CD4-positive, alpha-beta T cell treated with Interferon alpha-2 for 1 hour (primary cell): ENCODE measurements around the gene NMRK1.

Experiments
- DNase-seq, 2 donors: peaks; one replicate each; pipeline ENCODE4 v3.0.0-alpha.2; 2020 to 2022

The NMRK1 gene

GRCh38 chr9:75087824-75088645 is at the start of gene NMRK1, which contains the start of gene OSTF1:
Gene NMRK1, minus strand, starts transcription at chr9:75088155. Its CDS starts 5,040 bp downstream, at chr9:75083115.
Gene OSTF1, plus strand, starts transcription at chr9:75088514. Its CDS starts 179 bp downstream, at chr9:75088693.
- DNase-seq, result peak; percentile 93 to 95

- DNase-seq, result no peak
Measured at GRCh38 chr9:75134495-75134894, 46.5 kb upstream of the NMRK1 start.

GRCh38 chr9:75133396-75133795 is 45.4 kb upstream of the NMRK1 start:
- no peak for DNase-seq

GRCh38 chr9:75132244-75132643 is 44.3 kb upstream of the NMRK1 start:
- DNase-seq, result no peak

- DNase-seq, result no peak
Measured at GRCh38 chr9:75131700-75132099, 43.7 kb upstream of the NMRK1 start.

GRCh38 chr9:75130621-75131230 is 42.8 kb upstream of the NMRK1 start:
- no peak for DNase-seq

- DNase-seq, result no peak
Measured at GRCh38 chr9:75130172-75130571, 42.2 kb upstream of the NMRK1 start.

GRCh38 chr9:75128535-75128934 is 40.6 kb upstream of the NMRK1 start:
- DNase-seq, result no peak

- no peak for DNase-seq
Measured at GRCh38 chr9:75123696-75124095, 35.7 kb upstream of the NMRK1 start.

GRCh38 chr9:75121914-75122558 is 34.1 kb upstream of the NMRK1 start:
- no peak for DNase-seq

GRCh38 chr9:75120686-75121085 is 32.7 kb upstream of the NMRK1 start:
- DNase-seq, result no peak

- DNase-seq, result no peak
Measured at GRCh38 chr9:75117564-75117963, 29.6 kb upstream of the NMRK1 start.

GRCh38 chr9:75116306-75116705 is 28.4 kb upstream of the NMRK1 start:
- DNase-seq, result no peak

GRCh38 chr9:75112789-75113188 is 24.8 kb upstream of the NMRK1 start:
- no peak for DNase-seq

- DNase-seq, result no peak
Measured at GRCh38 chr9:75111019-75111622, 23.2 kb upstream of the NMRK1 start.

GRCh38 chr9:75109210-75109839 is 21.4 kb upstream of the NMRK1 start:
- DNase-seq, result no peak

- DNase-seq, result peak; percentile 10 to 37
Measured at GRCh38 chr9:75108571-75108970, 20.6 kb upstream of the NMRK1 start.

GRCh38 chr9:75106857-75107256 is 18.9 kb upstream of the NMRK1 start:
- no peak for DNase-seq

GRCh38 chr9:75105841-75106240 is 17.9 kb upstream of the NMRK1 start:
- no peak for DNase-seq

- DNase-seq, result no peak
Measured at GRCh38 chr9:75105019-75105540, 17.1 kb upstream of the NMRK1 start.

- DNase-seq, result no peak
Measured at GRCh38 chr9:75104607-75105006, 16.7 kb upstream of the NMRK1 start.

GRCh38 chr9:75102177-75102790 is 14.3 kb upstream of the NMRK1 start:
- DNase-seq, result no peak
